Breast epithelium (tissue), 4 donors: ENCODE measurements around the gene HSP90AB1. TPM values are rescaled to one million over a fixed set of nuclear protein-coding genes. Genes with fewer than 3 reads are reported as not detected.

Experiments
- DNase-seq, 2 donors: peaks; one replicate each; pipeline ENCODE4 v3.0.0-alpha.2; 2019; ENCODE audit warnings: low spot score in 2 of 2
- H3K27ac ChIP-seq, 2 donors: fragments of 200-600 bp; sonication (generic) in 1 of 2; one replicate each; pipeline ENCODE4 v1.5.1; 2016 to 2019; ENCODE audit warnings: mild to moderate bottlenecking in 1 of 2
- H3K27me3 ChIP-seq, 2 donors: fragments of 200-600 bp; sonication (generic) in 1 of 2; one replicate each; pipeline versions ENCODE4 v1.5.1 to v1.6.0; 2017 to 2019; ENCODE audit warnings: control low read depth in 1 of 2, mild to moderate bottlenecking in 1 of 2
- H3K36me3 ChIP-seq: fragments of 200-600 bp; one replicate; pipeline ENCODE4 v1.5.1; 2019
- H3K4me1 ChIP-seq, 2 donors: fragments of 200-600 bp; sonication (generic); one replicate each; pipeline ENCODE4 v1.5.1; 2016 to 2019; ENCODE audit warnings: control low read depth in 1 of 2
- H3K4me3 ChIP-seq, 3 donors: fragments of 200-600 bp; sonication (generic); 1 replicate in 2 of 3; 2 replicates in 1 of 3; pipeline ENCODE4 v1.5.1; 2016 to 2019; ENCODE audit warnings: mild to moderate bottlenecking in 3 of 3, moderate library complexity in 2 of 3
- H3K9me3 ChIP-seq, 2 donors: fragments of 200-600 bp; sonication (generic) in 1 of 2; one replicate each; pipeline ENCODE4 v1.5.1; 2016 to 2019; ENCODE audit warnings: control low read depth in 1 of 2
- POLR2A ChIP-seq: fragments of 450-650 bp; IDR thresholded peaks from one replicate; pipeline ENCODE4 v1.6.1; 2016; ENCODE audit warnings: antibody characterized with exemption, mild to moderate bottlenecking, moderate library complexity
- POLR2AphosphoS5 ChIP-seq, 3 donors: sonication (generic); formaldehyde crosslinking; IDR thresholded peaks; one replicate each; pipeline ENCODE4 v1.6.1; 2017; ENCODE audit warnings: antibody characterized with exemption in 3 of 3
- intact Hi-C: fragments of 100-400 bp; cut with DNase I; formaldehyde crosslinking; loops from one replicate; pipeline ENCODE4 v1.15.1; 2023; ENCODE audit warnings: low total_unique reads
- total RNA-seq, 3 donors: library from RNA; depleted of rRNA; stranded (reverse); fragments of >200 nt; gene quantifications; one replicate each; pipeline ENCODE4 v1.1.0, GENCODE V29; 2016
- TF ChIP-seq, protein P1 (sequence below), 3 donors: fragments of 450-650 bp; IDR thresholded peaks; one replicate each; pipeline ENCODE4 v1.5.1; 2016 to 2017; ENCODE audit warnings: antibody characterized with exemption in 3 of 3, mild to moderate bottlenecking in 3 of 3, moderate library complexity in 3 of 3

The HSP90AB1 gene
- total RNA-seq, 3 donors from 2014 or later, result 643 to 810 (median 662) TPM

DNA sequence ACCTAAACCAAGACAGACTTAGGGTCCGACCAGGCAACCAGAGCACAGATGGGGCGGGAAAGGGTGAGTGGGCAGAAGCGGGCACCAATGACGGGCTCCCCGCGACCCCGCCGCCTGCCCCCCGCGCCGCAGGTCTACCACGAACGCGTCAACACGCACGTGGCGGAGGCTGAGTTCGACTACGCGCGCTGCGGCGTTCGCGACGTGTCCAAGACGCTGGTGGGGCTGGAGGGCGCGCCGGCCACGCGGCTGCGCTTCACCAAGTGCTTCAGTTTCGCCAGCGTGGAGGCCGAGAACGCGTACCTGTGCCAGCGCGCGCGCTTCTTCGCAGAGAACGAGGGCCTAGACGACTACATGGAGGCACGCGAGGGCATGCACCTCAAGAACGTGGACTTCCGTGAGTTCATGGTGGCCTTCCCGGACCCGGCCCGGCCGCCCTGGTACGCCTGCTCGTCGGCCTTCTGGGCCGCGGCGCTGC, 28.4 kb downstream of the HSP90AB1 start:
- Histone ChIP-seq H3K9me3 (no peaks in the 10 kb centered on the region), H3K27me3 (peaks cover 2 to 48% of the 10 kb centered on the region in 2 donors), H3K36me3 (no peaks in the 10 kb centered on the region), H3K4me1 (no peaks in the 10 kb centered on the region), H3K27ac (no peak overlapping the region), H3K4me3 (peak overlapping the region in 2 of 3 donors; percentile 39 to 56)
- TF ChIP-seq POLR2A (no peak), POLR2AphosphoS5 (IDR thresholded peaks at IDR 0.05) (no peak)
- TF ChIP-seq, protein P1, sequence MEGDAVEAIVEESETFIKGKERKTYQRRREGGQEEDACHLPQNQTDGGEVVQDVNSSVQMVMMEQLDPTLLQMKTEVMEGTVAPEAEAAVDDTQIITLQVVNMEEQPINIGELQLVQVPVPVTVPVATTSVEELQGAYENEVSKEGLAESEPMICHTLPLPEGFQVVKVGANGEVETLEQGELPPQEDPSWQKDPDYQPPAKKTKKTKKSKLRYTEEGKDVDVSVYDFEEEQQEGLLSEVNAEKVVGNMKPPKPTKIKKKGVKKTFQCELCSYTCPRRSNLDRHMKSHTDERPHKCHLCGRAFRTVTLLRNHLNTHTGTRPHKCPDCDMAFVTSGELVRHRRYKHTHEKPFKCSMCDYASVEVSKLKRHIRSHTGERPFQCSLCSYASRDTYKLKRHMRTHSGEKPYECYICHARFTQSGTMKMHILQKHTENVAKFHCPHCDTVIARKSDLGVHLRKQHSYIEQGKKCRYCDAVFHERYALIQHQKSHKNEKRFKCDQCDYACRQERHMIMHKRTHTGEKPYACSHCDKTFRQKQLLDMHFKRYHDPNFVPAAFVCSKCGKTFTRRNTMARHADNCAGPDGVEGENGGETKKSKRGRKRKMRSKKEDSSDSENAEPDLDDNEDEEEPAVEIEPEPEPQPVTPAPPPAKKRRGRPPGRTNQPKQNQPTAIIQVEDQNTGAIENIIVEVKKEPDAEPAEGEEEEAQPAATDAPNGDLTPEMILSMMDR (IDR thresholded peaks at IDR 0.05), result no peak
- no peak for DNase-seq
- intact Hi-C loops, result no loop called here

DNA sequence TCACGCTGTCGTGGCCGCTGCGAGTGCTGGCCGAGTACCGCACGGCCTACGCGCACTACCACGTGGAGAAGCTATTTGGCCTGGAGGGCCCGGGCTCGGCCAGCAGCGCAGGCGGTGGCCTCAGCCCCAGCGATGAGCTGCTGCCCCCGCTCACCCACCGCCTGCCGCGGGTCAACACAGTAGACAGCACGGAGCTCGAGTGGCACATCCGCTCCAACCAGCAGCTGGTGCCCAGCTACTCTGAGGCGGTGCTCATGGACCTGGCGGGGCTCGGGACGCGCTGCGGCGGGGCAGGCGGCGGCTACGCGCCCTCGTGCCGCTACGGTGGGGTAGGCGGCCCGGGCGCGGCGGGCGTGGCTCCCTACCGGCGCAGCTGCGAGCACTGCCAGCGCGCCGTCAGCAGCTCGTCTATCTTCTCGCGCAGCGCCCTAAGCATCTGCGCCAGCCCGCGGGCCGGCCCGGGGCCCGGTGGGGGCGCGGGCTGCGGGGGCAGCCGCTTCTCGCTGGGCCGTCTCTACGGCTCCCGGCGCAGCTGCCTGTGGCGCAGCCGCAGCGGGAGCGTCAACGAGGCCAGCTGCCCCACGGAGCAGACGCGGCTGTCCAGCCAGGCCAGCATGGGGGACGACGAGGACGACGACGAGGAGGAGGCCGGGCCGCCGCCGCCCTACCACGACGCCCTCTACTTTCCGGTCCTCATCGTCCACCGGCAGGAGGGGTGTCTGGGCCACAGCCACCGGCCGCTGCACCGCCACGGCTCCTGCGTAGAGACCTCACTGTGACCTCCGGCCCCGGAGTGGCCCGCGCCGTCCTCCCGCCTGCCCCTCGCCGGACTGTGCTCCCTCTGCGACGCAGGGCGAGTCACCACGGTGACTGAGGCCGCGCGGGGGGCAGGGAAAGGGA, 29.1 kb downstream of the HSP90AB1 start:
- Histone ChIP-seq H3K4me3 (peak overlapping the region; percentile 20 to 56 (median 39)), H3K9me3 (no peaks in the 10 kb centered on the region), H3K36me3 (no peaks in the 10 kb centered on the region), H3K27me3 (peaks cover 0 to 48% of the 10 kb centered on the region in 2 donors), H3K27ac (no peak overlapping the region), H3K4me1 (no peaks in the 10 kb centered on the region)
- DNase-seq, result no peak
- intact Hi-C loops, result no loop called here
- TF ChIP-seq, protein P1 (IDR thresholded peaks at IDR 0.05), result no peak
- TF ChIP-seq POLR2A, result no peak
- no peak for TF ChIP-seq POLR2AphosphoS5 (IDR thresholded peaks at IDR 0.05)

DNA sequence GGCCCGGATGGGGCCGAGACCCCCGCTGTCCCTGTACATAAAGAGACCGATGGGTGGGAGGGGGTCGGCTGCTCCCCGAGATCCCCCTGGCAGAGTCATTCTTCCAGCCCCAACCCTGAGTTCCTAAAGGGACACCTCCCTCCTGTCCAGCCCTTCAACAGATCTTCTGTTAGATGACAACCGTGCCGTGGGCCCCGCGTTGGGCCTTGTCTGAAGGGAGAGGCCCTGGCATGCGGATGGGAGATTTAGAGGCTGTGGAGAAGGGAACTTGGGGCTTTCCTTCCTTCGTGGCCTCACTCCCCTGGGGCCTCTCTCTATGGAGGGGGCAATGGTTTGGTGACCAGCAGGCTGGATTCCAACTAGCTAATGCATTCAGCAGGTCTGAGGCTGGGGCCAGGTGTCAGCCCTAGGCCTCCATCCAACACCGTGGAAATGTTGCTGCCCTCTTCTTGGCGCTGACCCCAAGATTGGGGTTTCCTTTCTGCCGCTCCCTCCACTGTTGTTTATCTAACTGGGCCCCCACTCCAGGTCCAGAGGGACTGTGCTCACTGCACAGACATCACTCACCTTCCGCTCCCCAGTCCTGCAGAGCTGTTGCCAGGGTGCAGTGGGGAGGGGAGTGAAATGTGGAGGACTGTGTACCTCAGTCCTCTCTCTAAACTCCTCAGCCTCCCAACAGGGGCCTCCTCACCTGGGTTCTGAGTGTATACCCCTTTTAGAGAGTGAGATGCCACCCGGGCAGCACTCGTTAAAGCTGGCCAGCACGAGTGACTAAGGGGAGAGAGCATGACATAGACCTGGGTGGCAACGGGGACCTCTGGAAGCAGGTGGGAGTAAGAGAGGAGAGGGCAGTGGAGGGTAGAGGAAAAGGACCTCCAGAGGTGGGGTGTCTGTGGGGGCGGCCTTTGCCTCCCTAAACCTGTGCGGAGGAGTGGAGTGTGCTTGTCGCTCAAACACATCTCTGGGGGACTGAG, 30.1 kb downstream of the HSP90AB1 start:
- no peak for DNase-seq
- Histone ChIP-seq H3K4me1 (no peaks in the 10 kb centered on the region), H3K9me3 (no peaks in the 10 kb centered on the region), H3K4me3 (no peak overlapping the region), H3K27ac (no peak overlapping the region), H3K27me3 (peaks cover 0 to 47% of the 10 kb centered on the region in 2 donors), H3K36me3 (no peaks in the 10 kb centered on the region)
- TF ChIP-seq, protein P1 (IDR thresholded peaks at IDR 0.05), result no peak
- TF ChIP-seq POLR2A, result no peak
- no peak for TF ChIP-seq POLR2AphosphoS5 (IDR thresholded peaks at IDR 0.05)
- intact Hi-C loops, result no loop called here

DNA sequence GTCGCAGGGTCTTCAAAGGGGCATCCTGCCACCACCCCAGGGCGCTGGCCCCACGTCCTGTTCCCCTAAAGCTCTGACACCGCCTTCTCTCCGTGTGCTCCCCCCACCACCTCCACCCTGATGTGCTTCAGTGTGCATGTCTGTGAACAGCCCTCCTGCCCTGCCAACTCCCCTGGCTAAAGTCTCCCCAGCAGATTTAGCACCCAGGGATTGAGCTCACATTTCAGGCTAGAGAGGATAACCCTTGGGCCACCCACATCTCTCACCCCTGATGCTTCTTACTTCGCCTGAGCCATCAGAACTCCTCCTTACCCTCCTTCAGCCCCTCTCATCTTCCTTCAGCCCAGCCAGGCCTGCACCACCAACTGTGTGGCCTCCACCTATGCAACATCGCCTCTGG, 30.9 kb downstream of the HSP90AB1 start:
- no peaks in the 10 kb centered on the region for H3K4me1 ChIP-seq
- peaks cover 0 to 39% of the 10 kb centered on the region in 2 donors for H3K27me3 ChIP-seq
- H3K27ac ChIP-seq, result no peak overlapping the region
- intact Hi-C loops, result no loop called here
- TF ChIP-seq, protein P1 (IDR thresholded peaks at IDR 0.05), result no peak
- no peak for TF ChIP-seq POLR2A
- no peak for TF ChIP-seq POLR2AphosphoS5 (IDR thresholded peaks at IDR 0.05)
- H3K4me3 ChIP-seq, result no peak overlapping the region
- H3K9me3 ChIP-seq, result no peaks in the 10 kb centered on the region
- no peaks in the 10 kb centered on the region for H3K36me3 ChIP-seq
- DNase-seq, result no peak
